Muscle layer of duodenum (tissue), 2 donors: ENCODE data around the gene ITSN2.
"Not testable (repeated sequence)": the region's sequence is repeated elsewhere in the genome, so short reads cannot be mapped to it uniquely, and the experiment has no call there.

Source experiments
- H3K27ac ChIP-seq: one replicate; pipeline ENCODE4 v1.7.0; 2013; ENCODE audit warnings: mild to moderate bottlenecking, low read length
- H3K27me3 ChIP-seq: one replicate; pipeline ENCODE4 v1.7.0; 2013; ENCODE audit warnings: low read depth, mild to moderate bottlenecking, control low read depth, low read length
- H3K36me3 ChIP-seq, 2 donors: one replicate each; pipeline ENCODE4 v1.7.0; 2013; ENCODE audit warnings: low read length in 2 of 2, control low read depth in 1 of 2, mild to moderate bottlenecking in 1 of 2; ENCODE audit not compliant: insufficient read depth in 2 of 2, control insufficient read depth in 1 of 2
- H3K4me1 ChIP-seq, 2 donors: one replicate each; pipeline ENCODE4 v1.7.0; 2013; ENCODE audit warnings: low read length in 2 of 2, mild to moderate bottlenecking in 2 of 2, control low read depth in 1 of 2, moderate library complexity in 1 of 2; ENCODE audit not compliant: insufficient read depth in 2 of 2, control insufficient read depth in 1 of 2
- H3K4me3 ChIP-seq, 2 donors: one replicate each; pipeline ENCODE4 v1.7.0; 2013; ENCODE audit warnings: low read length in 2 of 2, low read depth in 1 of 2, mild to moderate bottlenecking in 1 of 2
- H3K9me3 ChIP-seq, 2 donors: one replicate each; pipeline ENCODE4 v1.7.0; 2013; ENCODE audit warnings: low read length in 2 of 2, control low read depth in 1 of 2, mild to moderate bottlenecking in 1 of 2; ENCODE audit not compliant: control insufficient read depth in 1 of 2
- donor health status: healthy.

The ITSN2 gene

DNA sequence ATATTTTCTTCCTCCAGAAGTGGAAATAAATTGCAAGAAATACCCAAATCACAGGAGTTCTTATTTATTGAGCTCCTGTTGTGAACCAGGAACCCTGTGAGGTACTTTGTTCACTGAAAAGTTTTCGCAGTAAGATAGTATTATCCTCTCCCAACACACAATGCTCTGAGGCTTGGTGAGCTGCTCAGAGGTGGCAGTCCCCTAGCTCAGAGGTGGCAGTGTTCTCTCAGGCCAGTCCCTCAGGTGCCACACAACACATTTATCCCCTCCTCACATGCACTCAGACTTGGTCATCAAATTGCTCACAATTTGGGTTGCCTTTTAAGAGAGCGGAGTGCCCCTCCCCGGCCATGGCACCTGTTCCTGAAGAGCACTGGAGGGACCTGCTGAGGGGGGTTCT is 159.5 kb downstream of the ITSN2 start:
- Histone ChIP-seq H3K36me3 (peaks cover 22 to 40% of the 10 kb centered on the region in 2 donors), H3K4me3 (no peak overlapping the region), H3K4me1 (no peaks in the 10 kb centered on the region), H3K27ac (no peak overlapping the region), H3K27me3 (no peaks in the 10 kb centered on the region), H3K9me3 (no peaks in the 10 kb centered on the region)

DNA sequence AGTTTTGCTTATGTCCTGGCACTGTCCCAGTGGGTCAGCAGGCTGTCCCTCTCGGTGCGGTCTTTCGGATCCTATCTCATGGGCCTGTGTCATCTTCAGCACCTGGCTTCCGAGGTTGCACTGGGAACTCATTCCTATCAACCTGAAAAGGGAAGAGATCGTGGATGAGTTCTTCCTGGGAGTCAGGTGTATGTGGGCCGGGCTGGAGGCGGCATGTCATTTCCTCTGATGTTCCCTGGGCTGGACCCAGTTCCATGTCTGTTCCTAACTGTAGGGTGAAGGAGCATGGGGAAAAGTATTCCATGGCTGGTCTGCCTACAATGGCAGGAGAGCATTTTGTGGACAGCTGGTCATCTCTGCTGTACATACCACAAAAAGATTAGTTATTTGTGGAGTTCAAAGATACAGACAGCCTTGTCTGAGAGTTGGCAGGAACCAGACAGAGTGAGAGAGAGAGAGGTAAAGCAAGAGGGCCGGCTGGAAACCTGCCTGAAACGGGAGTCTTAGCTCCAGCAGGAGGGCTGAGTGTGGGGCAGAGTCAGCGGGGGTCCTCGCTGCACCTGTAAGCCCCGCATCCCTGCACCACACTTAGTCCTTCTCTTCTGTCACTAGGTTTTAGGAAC is 160.3 kb downstream of the ITSN2 start:
- H3K9me3 ChIP-seq, result no peaks in the 10 kb centered on the region
- no peak overlapping the region for H3K4me3 ChIP-seq
- peaks cover 18 to 35% of the 10 kb centered on the region in 2 donors for H3K36me3 ChIP-seq
- H3K27ac ChIP-seq, result no peak overlapping the region
- H3K4me1 ChIP-seq, result no peaks in the 10 kb centered on the region
- H3K27me3 ChIP-seq, result no peaks in the 10 kb centered on the region

DNA sequence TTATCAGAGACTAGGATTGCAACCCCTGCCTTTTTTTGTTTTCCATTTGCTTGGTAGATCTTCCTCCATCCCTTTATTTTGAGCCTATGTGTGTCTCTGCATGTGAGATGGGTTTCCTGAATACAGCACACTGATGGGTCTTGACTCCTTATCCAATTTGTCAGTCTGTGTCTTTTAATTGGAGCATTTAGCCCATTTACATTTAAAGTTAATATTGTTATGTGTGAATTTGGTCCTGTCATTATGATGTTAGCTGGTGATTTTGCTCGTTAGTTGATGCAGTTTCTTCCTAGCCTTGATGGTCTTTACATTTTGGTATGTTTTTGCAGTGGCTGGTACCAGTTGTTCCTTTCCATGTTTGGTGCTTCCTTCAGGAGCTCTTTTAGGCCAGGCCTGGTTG is 163.1 kb downstream of the ITSN2 start:
- H3K9me3 ChIP-seq, H3K4me1 ChIP-seq, H3K4me3 ChIP-seq, H3K27me3 ChIP-seq, H3K27ac ChIP-seq: not testable (repeated sequence)
- peaks cover 3 to 15% of the 10 kb centered on the region in 2 donors for H3K36me3 ChIP-seq

DNA sequence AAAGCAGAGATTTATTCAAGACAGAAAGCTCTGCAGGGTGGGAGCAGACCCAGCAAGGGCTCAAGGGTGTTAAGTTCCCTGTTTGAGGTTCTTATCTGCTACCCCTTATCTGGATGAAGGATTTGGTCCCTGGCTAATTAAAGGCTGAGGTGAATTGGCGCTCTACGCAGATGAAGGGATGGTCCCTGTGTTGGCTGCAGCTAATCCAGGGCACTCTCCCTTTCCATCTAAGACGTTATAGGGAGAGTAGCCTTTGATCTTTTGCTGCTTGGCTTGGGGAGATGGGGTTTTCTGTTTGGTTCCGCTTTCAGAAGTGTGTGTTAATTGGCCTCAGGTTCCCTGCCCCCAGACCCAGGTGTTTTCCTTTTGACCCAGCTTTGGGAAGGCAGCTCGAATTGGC is 168.5 kb downstream of the ITSN2 start:
- H3K27me3 ChIP-seq, result no peaks in the 10 kb centered on the region
- no peak overlapping the region for H3K27ac ChIP-seq
- H3K4me1 ChIP-seq, result no peaks in the 10 kb centered on the region
- H3K4me3 ChIP-seq, result no peak overlapping the region
- no peaks in the 10 kb centered on the region for H3K9me3 ChIP-seq
- H3K36me3 ChIP-seq, result peaks cover 0 to 17% of the 10 kb centered on the region in 2 donors

DNA sequence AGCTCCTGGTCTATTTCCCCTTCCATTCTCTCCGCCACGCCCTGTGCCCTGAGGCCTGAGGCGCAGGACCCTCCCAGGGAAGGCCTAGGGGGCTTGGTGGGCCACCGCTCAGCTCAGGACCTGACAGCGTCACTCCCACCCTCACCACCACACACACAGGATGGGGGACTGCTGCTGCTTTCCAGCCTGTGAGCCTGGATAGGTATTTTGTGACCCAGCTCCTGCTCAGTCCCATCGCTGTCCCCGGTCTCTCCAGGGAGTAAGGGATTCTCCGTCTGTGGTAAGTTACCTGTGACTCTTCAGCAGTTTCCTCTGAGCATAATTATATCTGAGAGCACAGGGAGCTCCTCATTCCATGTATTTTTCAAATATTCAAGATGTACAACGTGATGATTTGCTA is 169.2 kb downstream of the ITSN2 start:
- Histone ChIP-seq H3K9me3 (no peaks in the 10 kb centered on the region), H3K36me3 (peaks cover 0 to 17% of the 10 kb centered on the region in 2 donors), H3K4me1 (no peaks in the 10 kb centered on the region), H3K27ac (no peak overlapping the region), H3K27me3 (no peaks in the 10 kb centered on the region), H3K4me3 (no peak overlapping the region)

DNA sequence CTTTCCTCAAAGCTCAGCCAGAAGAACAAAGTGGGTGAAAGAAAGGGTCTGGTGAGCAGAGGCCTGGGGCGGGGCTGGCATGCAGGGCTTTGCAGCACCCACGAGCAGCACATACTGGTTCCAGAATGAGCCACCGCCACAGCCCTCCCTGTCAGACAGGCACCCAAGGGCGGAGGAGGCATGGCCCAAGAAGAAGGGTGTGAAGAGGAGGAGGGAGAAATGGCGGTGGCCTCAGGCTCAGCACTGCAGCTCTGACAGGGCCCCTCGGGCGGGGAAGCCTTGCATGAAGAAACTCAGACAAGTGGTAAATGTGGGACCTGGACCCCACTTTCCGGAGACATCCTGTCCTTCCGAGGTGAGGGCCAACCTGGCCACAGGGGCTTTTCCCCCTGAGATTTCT is 169.8 kb downstream of the ITSN2 start:
- Histone ChIP-seq H3K27ac (no peak overlapping the region), H3K36me3 (peaks cover 0 to 17% of the 10 kb centered on the region in 2 donors), H3K4me3 (no peak overlapping the region), H3K9me3 (no peaks in the 10 kb centered on the region), H3K27me3 (no peaks in the 10 kb centered on the region), H3K4me1 (no peaks in the 10 kb centered on the region)

DNA sequence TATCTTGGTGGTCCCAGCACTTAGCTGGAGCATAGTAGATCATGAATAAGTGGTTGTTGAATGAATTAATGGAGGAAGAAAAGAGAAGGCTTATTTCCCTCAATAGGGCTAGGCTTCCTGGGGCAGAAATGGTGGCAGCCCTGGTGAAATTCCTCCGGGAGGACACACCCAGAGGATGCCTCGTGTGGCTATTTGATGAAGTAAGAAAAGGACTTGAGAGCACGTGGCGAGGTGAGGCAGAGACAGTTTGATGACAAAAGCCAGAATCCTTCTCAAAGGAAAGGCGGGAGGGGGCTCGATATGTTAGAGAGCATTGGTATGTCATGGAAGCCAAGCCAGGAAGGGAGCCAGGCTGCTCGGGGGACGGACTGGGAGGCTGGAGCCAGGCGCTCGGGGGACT is 170.8 kb downstream of the ITSN2 start:
- Histone ChIP-seq H3K27me3 (no peaks in the 10 kb centered on the region), H3K27ac (no peak overlapping the region), H3K4me1 (no peaks in the 10 kb centered on the region), H3K9me3 (no peaks in the 10 kb centered on the region), H3K36me3 (peaks cover 0 to 17% of the 10 kb centered on the region in 2 donors), H3K4me3 (no peak overlapping the region)

DNA sequence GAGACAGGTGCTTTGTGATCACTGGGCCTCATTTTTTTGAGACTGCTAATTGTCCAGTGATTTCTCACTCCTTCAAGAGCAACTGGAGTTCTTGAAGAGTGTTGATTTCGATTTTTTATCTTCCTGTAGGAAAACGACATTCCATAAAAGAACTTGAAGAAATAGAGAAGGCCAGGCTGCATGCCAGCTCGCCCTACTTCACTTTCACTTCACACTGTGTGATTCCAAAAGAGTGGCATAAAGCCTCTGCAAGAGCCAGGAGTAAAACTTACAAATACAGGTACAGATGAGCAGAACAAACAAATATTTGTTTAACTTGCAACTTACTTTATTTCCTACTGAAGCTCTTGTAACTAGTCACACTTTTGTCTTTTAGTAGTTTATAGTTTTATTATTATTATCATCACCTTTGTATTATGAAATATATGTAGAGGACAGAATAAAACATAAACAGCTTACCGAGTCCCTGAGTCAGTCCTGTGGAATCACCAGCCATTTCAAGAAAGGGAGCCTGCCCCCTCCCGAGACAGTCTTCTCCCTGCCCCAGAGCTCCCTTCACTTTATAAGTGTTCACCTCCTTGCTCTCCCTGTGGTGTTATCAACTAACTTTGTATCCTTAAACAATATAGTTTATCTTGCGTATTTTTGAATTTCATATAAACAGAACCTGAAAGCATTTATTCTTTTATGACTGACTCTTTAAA is 176.8 kb downstream of the ITSN2 start:
- Histone ChIP-seq H3K9me3 (no peaks in the 10 kb centered on the region), H3K4me1 (no peaks in the 10 kb centered on the region), H3K27ac (no peak overlapping the region), H3K4me3 (no peak overlapping the region), H3K36me3 (peaks cover 0 to 11% of the 10 kb centered on the region in 2 donors), H3K27me3 (no peaks in the 10 kb centered on the region)

DNA sequence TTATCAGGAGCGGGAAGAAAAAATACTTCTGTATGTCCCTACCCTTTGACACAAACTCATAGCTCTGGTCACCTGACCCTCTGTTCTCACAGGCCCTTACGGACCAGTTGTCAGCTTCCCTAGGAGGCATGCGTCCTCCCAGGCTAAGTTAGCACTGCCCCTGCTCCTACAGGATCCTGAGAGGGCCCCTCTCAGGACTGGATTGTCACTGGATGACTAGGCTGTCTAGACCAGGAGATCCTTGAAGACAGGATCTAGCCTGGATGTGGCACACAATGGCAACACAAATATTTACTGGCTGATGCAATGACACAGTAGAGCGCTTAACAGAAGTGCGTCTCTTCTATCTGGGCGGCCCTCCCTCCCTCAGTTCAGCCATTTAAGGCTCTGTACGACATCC is 177.8 kb downstream of the ITSN2 start:
- H3K27me3 ChIP-seq, result no peaks in the 10 kb centered on the region
- no peaks in the 10 kb centered on the region for H3K4me1 ChIP-seq
- no peak overlapping the region for H3K4me3 ChIP-seq
- peaks cover 0 to 6% of the 10 kb centered on the region in 2 donors for H3K36me3 ChIP-seq
- H3K9me3 ChIP-seq, result no peaks in the 10 kb centered on the region
- no peak overlapping the region for H3K27ac ChIP-seq

DNA sequence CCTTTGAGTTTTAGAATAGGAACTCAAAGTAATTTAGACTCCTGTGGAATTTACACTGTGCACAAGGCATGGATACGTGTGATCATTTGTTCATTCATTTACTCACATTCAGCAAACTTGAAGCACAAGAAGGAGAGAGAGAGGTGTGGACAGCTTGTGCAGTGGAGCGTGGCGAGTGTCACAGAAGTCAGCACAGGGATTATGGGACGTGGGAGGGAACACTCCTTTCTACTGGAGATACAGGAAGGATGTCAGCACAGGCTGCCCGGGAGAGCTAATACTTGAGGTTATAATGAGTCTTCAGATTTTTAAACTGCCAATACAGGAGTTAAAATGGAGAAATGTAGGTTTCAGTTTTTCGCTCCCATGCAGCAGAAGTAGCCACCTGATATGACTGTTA is 178.5 kb downstream of the ITSN2 start:
- Histone ChIP-seq H3K4me1 (no peaks in the 10 kb centered on the region), H3K27ac (no peak overlapping the region), H3K9me3 (no peaks in the 10 kb centered on the region), H3K27me3 (no peaks in the 10 kb centered on the region), H3K4me3 (no peak overlapping the region), H3K36me3 (no peaks in the 10 kb centered on the region)

DNA sequence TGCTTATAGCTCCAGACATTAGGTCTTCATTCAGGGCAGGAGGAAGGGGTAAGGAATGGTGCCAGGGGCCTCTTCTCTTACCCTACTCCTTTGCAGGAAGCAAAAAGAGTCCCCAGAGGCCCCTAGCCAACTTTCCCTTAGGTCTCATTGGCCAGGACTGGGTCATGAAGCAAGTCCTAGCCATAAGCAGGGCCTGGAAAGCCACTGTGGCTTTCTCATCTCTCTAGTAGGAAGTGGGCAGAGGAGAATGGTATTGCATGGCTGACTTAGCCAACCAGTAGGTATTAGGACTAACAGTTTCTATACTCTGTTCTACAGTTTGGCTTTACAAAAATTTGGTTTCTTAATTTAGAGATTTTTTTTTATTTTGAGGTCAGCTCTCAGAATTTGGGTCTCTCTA is 180.7 kb downstream of the ITSN2 start:
- Histone ChIP-seq H3K4me3 (no peak overlapping the region), H3K9me3 (no peaks in the 10 kb centered on the region), H3K27ac (no peak overlapping the region), H3K4me1 (no peaks in the 10 kb centered on the region), H3K27me3 (no peaks in the 10 kb centered on the region), H3K36me3 (no peaks in the 10 kb centered on the region)

DNA sequence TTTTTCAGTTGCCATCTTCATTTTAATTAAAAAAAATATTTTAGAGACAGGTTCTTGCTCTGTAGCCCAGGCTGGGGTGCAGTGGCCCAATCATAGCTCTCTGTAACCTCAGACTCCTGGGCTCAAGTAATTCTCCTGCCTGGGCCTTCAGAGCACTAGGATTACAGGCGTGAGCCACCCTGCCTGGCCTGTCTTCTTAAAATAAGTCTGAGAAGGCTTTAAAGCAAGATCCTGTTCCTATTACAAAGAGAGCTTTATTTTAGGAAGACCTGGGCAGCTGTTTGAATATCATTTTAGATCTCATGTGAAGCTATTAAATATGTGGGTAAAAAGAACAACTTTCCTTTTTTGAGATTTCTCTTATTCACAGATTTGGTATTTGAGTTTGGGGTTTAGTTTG is 184.0 kb downstream of the ITSN2 start:
- Histone ChIP-seq H3K4me3 (no peak overlapping the region), H3K27me3 (no peaks in the 10 kb centered on the region), H3K9me3 (no peaks in the 10 kb centered on the region), H3K27ac (no peak overlapping the region), H3K4me1 (no peaks in the 10 kb centered on the region), H3K36me3 (no peaks in the 10 kb centered on the region)
